Upper lobe of left lung (tissue), 6 donors: ENCODE data around the gene UBE2E2. TPM values are rescaled to one million over a fixed set of nuclear protein-coding genes. Genes with fewer than 3 reads are reported as not detected.

Experiments used
- ATAC-seq, 2 donors: fragments of 200-7000 bp; cut with Tn5 transposase; one replicate each; pipeline ENCODE4 v1.9.1; 2022; ENCODE audit warnings: mild to moderate bottlenecking in 2 of 2, moderate library complexity in 2 of 2; ENCODE audit not compliant: low FRiP score in 2 of 2
- DNase-seq, 2 donors: peaks; one replicate each; pipeline ENCODE4 v3.0.0-alpha.2; 2019 to 2020
- H3K27ac ChIP-seq, 4 donors: fragments of 200-600 bp; sonication (generic); one replicate each; pipeline ENCODE4 v1.5.1; 2016 to 2019
- H3K27me3 ChIP-seq, 4 donors: fragments of 200-600 bp; sonication (generic); one replicate each; pipeline ENCODE4 v1.5.1; 2017 to 2019
- H3K36me3 ChIP-seq, 4 donors: fragments of 200-600 bp; sonication (generic); one replicate each; pipeline ENCODE4 v1.5.1; 2016 to 2019
- H3K4me1 ChIP-seq, 4 donors: fragments of 200-600 bp; sonication (generic); one replicate each; pipeline ENCODE4 v1.5.1; 2018 to 2019
- H3K4me3 ChIP-seq, 4 donors: fragments of 200-600 bp; sonication (generic); one replicate each; pipeline ENCODE4 v1.5.1; 2017 to 2019; ENCODE audit warnings: mild to moderate bottlenecking in 2 of 4, moderate library complexity in 1 of 4
- H3K9me3 ChIP-seq, 4 donors: fragments of 200-600 bp; sonication (generic); one replicate each; pipeline ENCODE4 v1.5.1; 2018 to 2019
- CTCF ChIP-seq, 6 experiments: fragments of 450-650 bp in 4 of 6; fragments of 200-600 bp in 2 of 6; sonication (generic) in 2 of 6; IDR thresholded peaks; one replicate each; pipeline ENCODE4 v1.5.1; 2016 to 2019; ENCODE audit warnings: antibody characterized with exemption in 6 of 6
- EP300 ChIP-seq, 4 donors: sonication (generic); formaldehyde crosslinking; IDR thresholded peaks; one replicate each; pipeline ENCODE4 v1.5.1; 2017; ENCODE audit warnings: antibody characterized with exemption in 4 of 4, control low read depth in 2 of 4
- POLR2A ChIP-seq, 4 donors: fragments of 450-650 bp; IDR thresholded peaks; one replicate each; pipeline ENCODE4 v1.5.1; 2016 to 2017; ENCODE audit warnings: antibody characterized with exemption in 4 of 4, mild to moderate bottlenecking in 2 of 4
- POLR2AphosphoS5 ChIP-seq, 2 donors: sonication (generic); formaldehyde crosslinking; IDR thresholded peaks; one replicate each; pipeline ENCODE4 v1.5.1; 2017; ENCODE audit warnings: antibody characterized with exemption in 2 of 2
- WGBS, 2 donors: methylation state at CpG; one replicate each; pipeline ENCODE4 v1.1.5; 2017 to 2018; 5-methylcytosine and 5-hydroxymethylcytosine counted together
- total RNA-seq, 6 donors: library from RNA; depleted of rRNA in 4 of 6; stranded (reverse); fragments of >200 nt in 4 of 6; gene quantifications; one replicate each; pipeline versions ENCODE4 v1.1.0 to v1.2.1, GENCODE V29; 2016 to 2021
- donor health status: DM: no; HTN: no; CAD: no; lungs with moderate emphysema.
- donor health status: DM: no; HTN: yes; CAD: no; lungs with severe emphysema.

UBE2E2 gene
- total RNA-seq, 6 donors from 2014 or later = 18.3 to 61.5 (median 41.9) TPM

- Histone ChIP-seq H3K9me3 (no peaks in the 10 kb centered on the region), H3K4me3 (no peak overlapping the region), H3K4me1 (no peaks in the 10 kb centered on the region), H3K27me3 (no peaks in the 10 kb centered on the region), H3K27ac (no peak overlapping the region), H3K36me3 (no peaks in the 10 kb centered on the region)
- no peak for TF ChIP-seq POLR2AphosphoS5 (IDR thresholded peaks at IDR 0.05)
- TF ChIP-seq POLR2A (IDR thresholded peaks at IDR 0.05) = no peak
- no peak for TF ChIP-seq EP300 (IDR thresholded peaks at IDR 0.05)
- no peak for TF ChIP-seq CTCF (IDR thresholded peaks at IDR 0.05)
- ATAC-seq (no peak), DNase-seq (no peak)
- 85 to 89% methylated on average over 8 of the region's 8 CpGs for WGBS, 2 donors
Observed at GRCh38 chr3:23580096-23580713, 377.1 kb downstream of the UBE2E2 start.

GRCh38 chr3:23583980-23584740, 381.0 kb downstream of the UBE2E2 start:
- Histone ChIP-seq H3K36me3 (no peaks in the 10 kb centered on the region), H3K4me3 (no peak overlapping the region), H3K27me3 (no peaks in the 10 kb centered on the region), H3K27ac (no peak overlapping the region), H3K9me3 (no peaks in the 10 kb centered on the region), H3K4me1 (no peaks in the 10 kb centered on the region)
- DNase-seq (no peak), ATAC-seq (no peak)
- TF ChIP-seq EP300 (IDR thresholded peaks at IDR 0.05) = no peak
- TF ChIP-seq CTCF (IDR thresholded peaks at IDR 0.05) = no peak
- no peak for TF ChIP-seq POLR2AphosphoS5 (IDR thresholded peaks at IDR 0.05)
- TF ChIP-seq POLR2A (IDR thresholded peaks at IDR 0.05) = no peak
- WGBS, 2 donors = 91% methylated on average over 10 of the region's 10 CpGs

- Histone ChIP-seq H3K4me3 (no peak overlapping the region), H3K27me3 (no peaks in the 10 kb centered on the region), H3K9me3 (no peaks in the 10 kb centered on the region), H3K36me3 (no peaks in the 10 kb centered on the region), H3K27ac (no peak overlapping the region), H3K4me1 (no peaks in the 10 kb centered on the region)
- ATAC-seq (no peak), DNase-seq (no peak)
- TF ChIP-seq EP300 (IDR thresholded peaks at IDR 0.05) (no peak), POLR2AphosphoS5 (IDR thresholded peaks at IDR 0.05) (no peak), POLR2A (IDR thresholded peaks at IDR 0.05) (no peak), CTCF (IDR thresholded peaks at IDR 0.05) (no peak)
- 89 to 90% methylated on average over 3 of the region's 3 CpGs for WGBS, 2 donors
Observed at GRCh38 chr3:23587513-23587912, 384.4 kb downstream of the UBE2E2 start.

- Histone ChIP-seq H3K9me3 (no peaks in the 10 kb centered on the region), H3K4me1 (no peaks in the 10 kb centered on the region), H3K27me3 (no peaks in the 10 kb centered on the region), H3K36me3 (no peaks in the 10 kb centered on the region), H3K27ac (no peak overlapping the region), H3K4me3 (no peak overlapping the region)
- no peak for TF ChIP-seq POLR2AphosphoS5 (IDR thresholded peaks at IDR 0.05)
- TF ChIP-seq CTCF (IDR thresholded peaks at IDR 0.05) = no peak
- no peak for TF ChIP-seq EP300 (IDR thresholded peaks at IDR 0.05)
- TF ChIP-seq POLR2A (IDR thresholded peaks at IDR 0.05) = no peak
- DNase-seq = no peak
- ATAC-seq = no peak
- 48 to 55% methylated on average over 3 of the region's 3 CpGs for WGBS, 2 donors
Observed at GRCh38 chr3:23588547-23588946, 385.4 kb downstream of the UBE2E2 start.
